CD14-positive monocyte (primary cell): ENCODE data around the gene DESI1. TPM values are rescaled to one million over a fixed set of nuclear protein-coding genes. Genes with fewer than 3 reads are reported as not detected.

Experiments
- DNase-seq, 3 donors: peaks; one replicate each; pipeline ENCODE4 v3.0.0-alpha.2; 2011 to 2022
- H2AFZ ChIP-seq: 2 replicates; pipeline ENCODE4 v1.6.0; 2012; ENCODE audit warnings: mild to moderate bottlenecking, low read depth, low read length, inconsistent platforms; ENCODE audit not compliant: insufficient read depth, poor library complexity, severe bottlenecking
- H3K27ac ChIP-seq, 2 donors: 1 replicate in 1 of 2; 2 replicates in 1 of 2; pipeline ENCODE4 v1.5.1; 2012 to 2013; ENCODE audit warnings: low read length in 2 of 2, control low read depth in 1 of 2, inconsistent platforms in 1 of 2, low read depth in 1 of 2, mild to moderate bottlenecking in 1 of 2
- H3K27me3 ChIP-seq, 2 donors: one replicate each; pipeline versions ENCODE4 v1.6.0 to v1.6.1; 2011 to 2013; ENCODE audit warnings: low read length in 2 of 2; ENCODE audit not compliant: control insufficient read depth in 2 of 2, insufficient read depth in 2 of 2
- H3K36me3 ChIP-seq, 2 donors: replicated peaks in 1 of 2; 1 replicate in 1 of 2; 2 replicates in 1 of 2; pipeline versions ENCODE4 v1.5.1 to v1.6.1; 2012 to 2013; ENCODE audit warnings: low read length in 2 of 2, control low read depth in 1 of 2, inconsistent platforms in 1 of 2, mild to moderate bottlenecking in 1 of 2; ENCODE audit not compliant: insufficient read depth in 2 of 2, control insufficient read depth in 1 of 2
- H3K4me1 ChIP-seq, 2 donors: 1 replicate in 1 of 2; 2 replicates in 1 of 2; pipeline versions ENCODE4 v1.5.1 to v1.6.1; 2012 to 2013; ENCODE audit warnings: low read length in 2 of 2, control low read depth in 1 of 2, inconsistent platforms in 1 of 2, mild to moderate bottlenecking in 1 of 2, moderate library complexity in 1 of 2; ENCODE audit not compliant: insufficient read depth in 2 of 2, control insufficient read depth in 1 of 2
- H3K4me2 ChIP-seq: replicated peaks from 2 replicates; pipeline ENCODE3; 2012; ENCODE audit warnings: low read length, moderate library complexity, mild to moderate bottlenecking; ENCODE audit not compliant: poor library complexity, severe bottlenecking; ENCODE audit errors: extremely low read depth
- H3K4me3 ChIP-seq, 3 experiments: fragments of 200-600 bp in 1 of 3; sonication (generic) in 1 of 3; replicated peaks in 1 of 3; 1 replicate in 2 of 3; 2 replicates in 1 of 3; pipeline ENCODE4 v1.5.1; 2011 to 2013; ENCODE audit warnings: low read length in 3 of 3, mild to moderate bottlenecking in 3 of 3, control low read depth in 2 of 3, low read depth in 2 of 3, inconsistent platforms in 1 of 3, moderate library complexity in 1 of 3
- H3K79me2 ChIP-seq: 2 replicates; pipeline ENCODE4 v1.6.0; 2012; ENCODE audit warnings: mild to moderate bottlenecking, control low read depth, inconsistent platforms, low read length, moderate library complexity; ENCODE audit not compliant: insufficient read depth
- H3K9ac ChIP-seq: 2 replicates; pipeline ENCODE4 v1.6.0; 2017; ENCODE audit warnings: low read length, mild to moderate bottlenecking; ENCODE audit not compliant: insufficient read depth, poor library complexity, severe bottlenecking
- H3K9me3 ChIP-seq, 2 donors: replicated peaks in 1 of 2; 1 replicate in 1 of 2; 2 replicates in 1 of 2; pipeline versions ENCODE4 v1.5.1 to v1.6.1; 2012 to 2013; ENCODE audit warnings: low read length in 2 of 2, control low read depth in 1 of 2; ENCODE audit not compliant: control insufficient read depth in 1 of 2, insufficient read depth in 1 of 2
- H4K20me1 ChIP-seq: 2 replicates; pipeline ENCODE4 v1.6.0; 2012; ENCODE audit warnings: mild to moderate bottlenecking, low read length, control low read depth, moderate library complexity; ENCODE audit not compliant: insufficient read depth
- H3K27ac Mint-ChIP-seq, 7 donors: one replicate each; pipeline ENCODE4 v1.8.0; 2020; ENCODE audit warnings: mild to moderate bottlenecking in 7 of 7, mixed read lengths in 7 of 7, moderate library complexity in 6 of 7, inconsistent platforms in 2 of 7
- H3K27me3 Mint-ChIP-seq, 3 donors: one replicate each; pipeline ENCODE4 v1.8.0; 2021 to 2022; ENCODE audit warnings: low read depth in 3 of 3, mild to moderate bottlenecking in 3 of 3, mixed read lengths in 3 of 3, moderate library complexity in 3 of 3, inconsistent platforms in 1 of 3
- H3K36me3 Mint-ChIP-seq, 2 donors: one replicate each; pipeline ENCODE4 v1.8.0; 2020; ENCODE audit warnings: mixed read lengths in 2 of 2, inconsistent platforms in 1 of 2, mild to moderate bottlenecking in 1 of 2
- H3K4me1 Mint-ChIP-seq: one replicate; pipeline ENCODE4 v1.8.0; 2020; ENCODE audit warnings: mild to moderate bottlenecking, mixed read lengths
- H3K4me3 Mint-ChIP-seq, 2 donors: one replicate each; pipeline ENCODE4 v1.8.0; 2020; ENCODE audit warnings: mild to moderate bottlenecking in 2 of 2, mixed read lengths in 2 of 2, moderate library complexity in 1 of 2
- H3K9me3 Mint-ChIP-seq, 7 donors: one replicate each; pipeline ENCODE4 v1.8.0; 2020 to 2022; ENCODE audit warnings: mixed read lengths in 7 of 7, mild to moderate bottlenecking in 6 of 7, moderate library complexity in 6 of 7, inconsistent platforms in 2 of 7
- WGBS: methylation state at CpG from one replicate; pipeline ENCODE4 v1.1.5; 2013; ENCODE audit warnings: missing lambda C conversion rate; ENCODE audit not compliant: insufficient coverage; 5-methylcytosine and 5-hydroxymethylcytosine counted together
- intact Hi-C, 2 donors: fragments of 100-400 bp; cut with micrococcal nuclease; formaldehyde crosslinking; loops; one replicate each; pipeline versions ENCODE4 v1.15.0 to v1.15.1; 2023
- polyA plus RNA-seq, 3 donors: library from polyadenylated mRNA; depleted of rRNA in 1 of 3; unstranded in 2 of 3; stranded (reverse) in 1 of 3; fragments of 300-500 nt in 2 of 3; fragments of >200 nt in 1 of 3; fragmentation: Illumina TruSeq in 2 of 3; gene quantifications; 1 replicate in 2 of 3; 2 replicates in 1 of 3; pipeline ENCODE4 v1.2.3, GENCODE V29; 2012 to 2021
- TF ChIP-seq, protein P1 (sequence below): fragments of 200-600 bp; IDR thresholded peaks from one replicate; pipeline ENCODE4 v1.8.0; 2022; ENCODE audit warnings: antibody characterized with exemption, mild to moderate bottlenecking

DESI1 gene
- polyA plus RNA-seq, 3 donors: 15.8 to 33.7 (median 31.5) TPM

DNA sequence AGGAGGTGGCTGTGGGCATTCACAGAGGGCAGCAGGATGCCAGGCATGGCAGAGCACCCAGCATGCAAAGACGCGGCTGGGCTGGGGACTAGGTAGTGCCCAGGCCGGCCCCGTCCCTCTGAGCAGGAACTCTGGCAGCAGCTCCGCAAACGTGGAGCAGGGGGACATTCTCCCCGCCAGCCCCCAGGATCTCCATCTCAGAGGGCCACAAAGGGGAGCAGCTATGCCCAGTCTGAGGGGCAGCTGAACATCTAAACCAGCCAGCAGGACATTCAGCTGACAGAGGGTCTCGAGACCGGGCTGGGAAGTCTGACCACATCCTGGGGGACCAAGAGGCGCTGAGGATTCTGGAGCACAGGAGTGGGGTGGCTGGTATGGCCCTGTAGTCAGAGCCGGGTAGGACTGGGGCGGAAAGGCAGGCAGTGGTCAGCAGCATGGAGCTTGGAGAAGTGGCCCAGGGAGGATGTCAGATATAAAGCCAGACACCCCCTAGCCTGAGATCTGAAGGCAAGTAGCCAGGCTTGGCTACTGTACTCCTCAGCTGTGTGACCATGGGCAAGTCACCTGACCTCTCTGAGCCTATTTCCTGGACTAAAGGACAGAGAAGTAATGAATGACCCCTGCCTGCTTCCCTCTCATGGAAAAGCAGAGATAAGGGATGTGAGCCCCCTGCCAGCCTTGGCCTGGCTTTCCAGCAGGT is 41.4 kb downstream of the DESI1 start:
- Mint-ChIP-seq H3K9me3 (peaks cover 0 to 1% (median 0%) of the 10 kb centered on the region in 7 donors), H3K27me3 (peaks cover 0 to 3% (median 0%) of the 10 kb centered on the region in 3 donors), H3K4me3 (no peak overlapping the region), H3K4me1 (peaks cover 9% of the 10 kb centered on the region), H3K27ac (peak overlapping the region in 1 of 7 donors; percentile 67), H3K36me3 (peaks cover 60 to 84% of the 10 kb centered on the region in 2 donors)
- H2AFZ ChIP-seq: no peak overlapping the region
- H3K4me2 ChIP-seq: no peak overlapping the region
- no peak overlapping the region for H3K4me3 ChIP-seq
- TF ChIP-seq, protein P1, sequence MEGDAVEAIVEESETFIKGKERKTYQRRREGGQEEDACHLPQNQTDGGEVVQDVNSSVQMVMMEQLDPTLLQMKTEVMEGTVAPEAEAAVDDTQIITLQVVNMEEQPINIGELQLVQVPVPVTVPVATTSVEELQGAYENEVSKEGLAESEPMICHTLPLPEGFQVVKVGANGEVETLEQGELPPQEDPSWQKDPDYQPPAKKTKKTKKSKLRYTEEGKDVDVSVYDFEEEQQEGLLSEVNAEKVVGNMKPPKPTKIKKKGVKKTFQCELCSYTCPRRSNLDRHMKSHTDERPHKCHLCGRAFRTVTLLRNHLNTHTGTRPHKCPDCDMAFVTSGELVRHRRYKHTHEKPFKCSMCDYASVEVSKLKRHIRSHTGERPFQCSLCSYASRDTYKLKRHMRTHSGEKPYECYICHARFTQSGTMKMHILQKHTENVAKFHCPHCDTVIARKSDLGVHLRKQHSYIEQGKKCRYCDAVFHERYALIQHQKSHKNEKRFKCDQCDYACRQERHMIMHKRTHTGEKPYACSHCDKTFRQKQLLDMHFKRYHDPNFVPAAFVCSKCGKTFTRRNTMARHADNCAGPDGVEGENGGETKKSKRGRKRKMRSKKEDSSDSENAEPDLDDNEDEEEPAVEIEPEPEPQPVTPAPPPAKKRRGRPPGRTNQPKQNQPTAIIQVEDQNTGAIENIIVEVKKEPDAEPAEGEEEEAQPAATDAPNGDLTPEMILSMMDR: no peak
- H3K79me2 ChIP-seq: no peaks in the 10 kb centered on the region
- H3K9ac ChIP-seq: no peak overlapping the region
- peaks cover 60 to 83% of the 10 kb centered on the region in 2 donors for H3K36me3 ChIP-seq
- H3K4me1 ChIP-seq: no peaks in the 10 kb centered on the region
- intact Hi-C loops: no loop called here
- no peaks in the 10 kb centered on the region for H4K20me1 ChIP-seq
- no peaks in the 10 kb centered on the region for H3K9me3 ChIP-seq
- no peaks in the 10 kb centered on the region for H3K27me3 ChIP-seq
- no peak for DNase-seq
- 97% methylated on average over 12 of the region's 12 CpGs for WGBS
- no peak overlapping the region for H3K27ac ChIP-seq

DNA sequence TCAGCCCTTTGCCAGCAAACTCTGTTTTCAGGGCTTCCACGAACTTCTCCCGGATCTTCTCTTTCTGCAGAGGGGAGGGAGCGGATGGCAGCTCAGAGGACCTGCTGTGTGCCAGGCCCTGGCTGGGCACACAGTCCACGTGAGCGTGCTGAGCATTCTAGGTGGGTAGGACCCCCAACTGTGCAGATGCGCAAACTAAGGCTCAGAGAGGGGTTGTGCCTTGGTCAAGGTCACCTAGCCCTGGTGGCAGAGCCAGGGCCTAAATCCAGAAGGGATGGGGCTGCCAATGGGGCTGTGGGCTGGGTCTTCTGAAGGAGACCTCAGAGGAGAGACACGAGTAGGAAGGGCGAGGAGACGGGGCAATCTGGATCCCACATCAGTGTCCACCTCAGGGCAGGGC is 42.0 kb downstream of the DESI1 start:
- Histone ChIP-seq H3K4me3 (no peak overlapping the region), H3K79me2 (no peaks in the 10 kb centered on the region), H3K4me2 (no peak overlapping the region), H3K27me3 (no peaks in the 10 kb centered on the region), H3K9me3 (no peaks in the 10 kb centered on the region), H3K27ac (no peak overlapping the region), H4K20me1 (no peaks in the 10 kb centered on the region), H3K36me3 (peaks cover 55 to 76% of the 10 kb centered on the region in 2 donors), H3K9ac (no peak overlapping the region), H3K4me1 (no peaks in the 10 kb centered on the region), H2AFZ (no peak overlapping the region)
- Mint-ChIP-seq H3K4me3 (no peak overlapping the region), H3K27ac (no peak overlapping the region), H3K4me1 (peaks cover 9% of the 10 kb centered on the region), H3K27me3 (peaks cover 0 to 3% (median 0%) of the 10 kb centered on the region in 3 donors), H3K36me3 (peaks cover 54 to 81% of the 10 kb centered on the region in 2 donors), H3K9me3 (peaks cover 0 to 1% (median 0%) of the 10 kb centered on the region in 7 donors)
- 100% methylated on average over 5 of the region's 9 CpGs for WGBS
- TF ChIP-seq, protein P1: no peak
- no peak for DNase-seq
- intact Hi-C loops: no loop called here
